PC-3 (cell line): ENCODE data around the gene TMPRSS13. TPM values are rescaled to one million over a fixed set of nuclear protein-coding genes. Genes with fewer than 3 reads are reported as not detected.

Source experiments
- ATAC-seq: fragments of 200-7000 bp; cut with Tn5 transposase; 2 replicates; pipeline ENCODE4 v1.9.1; 2020; ENCODE audit warnings: mild to moderate bottlenecking, moderate library complexity
- BruUV-seq: library from RNA; stranded (reverse); fragments of 400-500 nt; replicated peaks from 2 replicates; lab custom pipeline; 2021; lab: Mats Ljungman, UMichigan
- CTCF ChIA-PET: fragments of 300-600 bp; sonication (Branson Sonifier 250); formaldehyde crosslinking; loops from one replicate; lab custom pipeline; 2022; ENCODE audit warnings: antibody characterized with exemption; lab: Charles Lee
- POLR2A ChIA-PET: fragments of 300-600 bp; sonication (Branson Sonifier 250); formaldehyde crosslinking; loops from one replicate; lab custom pipeline; 2022; ENCODE audit warnings: antibody characterized with exemption; ENCODE audit not compliant: unreplicated experiment; lab: Charles Lee
- DNase-seq: peaks from one replicate; pipeline ENCODE4 v3.0.0-alpha.2; 2015
- H2AFZ ChIP-seq: fragments of 300-600 bp; sonication (generic); 2 replicates; pipeline ENCODE4 v1.6.0; 2016; ENCODE audit warnings: antibody characterized with exemption, low read length
- H3F3A ChIP-seq: fragments of 300-600 bp; sonication (generic); one replicate; pipeline ENCODE4 v1.6.0; 2017; ENCODE audit warnings: antibody characterized with exemption, low read length, control low read depth, mild to moderate bottlenecking; ENCODE audit not compliant: unreplicated experiment
- H3K27ac ChIP-seq: fragments of 300-600 bp; sonication (generic); 2 replicates; pipeline ENCODE4 v1.5.1; 2016; ENCODE audit warnings: mild to moderate bottlenecking, low read length
- H3K27me3 ChIP-seq: fragments of 300-600 bp; sonication (generic); 2 replicates; pipeline ENCODE4 v1.6.1; 2016; ENCODE audit warnings: low read length, mixed read lengths
- H3K36me3 ChIP-seq: fragments of 300-600 bp; sonication (generic); 2 replicates; pipeline ENCODE4 v1.6.1; 2016; ENCODE audit warnings: low read depth, mixed run types, low read length, mixed read lengths
- H3K4me1 ChIP-seq: fragments of 300-600 bp; sonication (generic); 2 replicates; pipeline ENCODE4 v1.5.1; 2016; ENCODE audit warnings: low read length; ENCODE audit not compliant: insufficient read depth
- H3K4me2 ChIP-seq: fragments of 300-600 bp; sonication (generic); 2 replicates; pipeline ENCODE4 v1.6.0; 2016; ENCODE audit warnings: low read length
- H3K4me3 ChIP-seq: fragments of 300-600 bp; sonication (generic); 2 replicates; pipeline ENCODE4 v1.5.1; 2016; ENCODE audit warnings: mild to moderate bottlenecking, low read length, mixed read lengths
- H3K79me2 ChIP-seq: fragments of 300-600 bp; sonication (generic); 2 replicates; pipeline ENCODE4 v1.6.1; 2017; ENCODE audit warnings: low read length, mixed read lengths
- H3K9ac ChIP-seq: fragments of 300-600 bp; sonication (generic); 2 replicates; pipeline ENCODE4 v1.6.0; 2016; ENCODE audit warnings: mild to moderate bottlenecking, low read length
- H3K9me2 ChIP-seq: fragments of 300-600 bp; sonication (generic); replicated peaks from 2 replicates; pipeline ENCODE4 v1.6.1; 2016; ENCODE audit warnings: mixed run types, low read length, mixed read lengths
- H3K9me3 ChIP-seq: fragments of 300-600 bp; sonication (generic); 2 replicates; pipeline ENCODE4 v1.6.1; 2016; ENCODE audit warnings: low read length, mixed read lengths
- H4K20me1 ChIP-seq: fragments of 300-600 bp; sonication (generic); 2 replicates; pipeline ENCODE4 v1.6.1; 2016; ENCODE audit warnings: low read length, mixed read lengths
- EZH2 ChIP-seq: fragments of 300-600 bp; sonication (generic); IDR thresholded peaks from one replicate; pipeline ENCODE4 v1.6.1; 2017; ENCODE audit warnings: antibody characterized with exemption, mild to moderate bottlenecking, low read length; ENCODE audit not compliant: unreplicated experiment
- EZH2phosphoT487 ChIP-seq: fragments of 300-600 bp; sonication (generic); IDR thresholded peaks from 2 replicates; pipeline ENCODE4 v1.6.1; 2018; ENCODE audit warnings: mild to moderate bottlenecking, antibody characterized with exemption, low read length, borderline replicate concordance
- intact Hi-C: fragments of 100-400 bp; cut with micrococcal nuclease; formaldehyde crosslinking; loops from 2 replicates; pipeline ENCODE4 v1.9.0; 2023
- total RNA-seq: library from RNA; depleted of rRNA; stranded (reverse); fragments of >200 nt; gene quantifications from 2 replicates; pipeline ENCODE4 v1.2.3, GENCODE V29; 2014
- TF ChIP-seq, protein P1 (sequence below): fragments of 300-600 bp; sonication (generic); conservative IDR thresholded peaks from 2 replicates; pipeline ENCODE4 v1.5.1; 2017; ENCODE audit warnings: antibody characterized with exemption, low read depth, mild to moderate bottlenecking, low read length

Gene TMPRSS13
- total RNA-seq, 1 experiment from 2014 or later, result 2.9 TPM

DNA sequence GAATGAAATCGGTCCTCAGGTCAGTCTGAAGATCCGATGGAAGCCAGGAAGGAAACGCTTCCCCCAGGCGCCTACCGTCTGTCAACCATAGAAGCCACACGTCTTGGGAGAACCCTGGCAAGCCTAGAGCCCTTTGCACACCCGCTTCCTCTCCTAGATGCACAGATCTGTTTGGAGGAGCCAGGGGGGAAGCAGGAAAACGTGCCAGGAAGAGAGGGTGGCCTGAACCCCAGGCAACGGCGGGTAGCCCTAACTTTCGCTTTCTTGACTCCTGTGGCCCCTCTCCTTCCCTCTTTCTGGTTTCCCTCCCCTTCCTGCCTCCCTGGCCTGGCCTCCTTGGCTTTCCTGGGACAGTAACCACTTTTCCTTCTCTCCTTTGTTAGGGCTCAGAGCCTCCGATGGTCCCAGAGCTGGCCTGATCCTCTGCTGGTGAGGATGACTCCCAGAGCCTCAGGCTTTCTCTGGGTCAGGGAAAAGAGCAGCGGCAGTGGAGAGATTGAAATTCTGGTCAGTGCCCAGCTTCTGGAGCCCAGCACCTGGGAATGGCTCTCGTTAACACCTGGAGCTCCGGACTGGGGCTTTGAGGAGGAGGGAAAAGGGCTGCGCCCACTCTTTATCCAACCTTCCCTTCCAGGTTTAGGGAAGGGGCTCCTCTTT lies 54.8 kb downstream of the TMPRSS13 start:
- Histone ChIP-seq H3K9me2 (no peaks in the 10 kb centered on the region), H3K36me3 (no peaks in the 10 kb centered on the region), H3F3A (no peaks in the 10 kb centered on the region), H4K20me1 (no peaks in the 10 kb centered on the region), H3K27me3 (peaks cover 100% of the 10 kb centered on the region), H2AFZ (no peak overlapping the region), H3K9ac (no peak overlapping the region), H3K79me2 (no peaks in the 10 kb centered on the region), H3K27ac (no peak overlapping the region), H3K9me3 (no peaks in the 10 kb centered on the region), H3K4me3 (no peak overlapping the region), H3K4me1 (no peaks in the 10 kb centered on the region), H3K4me2 (no peak overlapping the region)
- intact Hi-C loops, result no loop called here
- ChIA-PET POLR2A (no interaction called here), CTCF (no interaction called here)
- BruUV-seq, result no TSS peak
- ATAC-seq (no peak), DNase-seq (no peak)
- TF ChIP-seq EZH2 (no peak), EZH2phosphoT487 (no peak)
- TF ChIP-seq, protein P1, sequence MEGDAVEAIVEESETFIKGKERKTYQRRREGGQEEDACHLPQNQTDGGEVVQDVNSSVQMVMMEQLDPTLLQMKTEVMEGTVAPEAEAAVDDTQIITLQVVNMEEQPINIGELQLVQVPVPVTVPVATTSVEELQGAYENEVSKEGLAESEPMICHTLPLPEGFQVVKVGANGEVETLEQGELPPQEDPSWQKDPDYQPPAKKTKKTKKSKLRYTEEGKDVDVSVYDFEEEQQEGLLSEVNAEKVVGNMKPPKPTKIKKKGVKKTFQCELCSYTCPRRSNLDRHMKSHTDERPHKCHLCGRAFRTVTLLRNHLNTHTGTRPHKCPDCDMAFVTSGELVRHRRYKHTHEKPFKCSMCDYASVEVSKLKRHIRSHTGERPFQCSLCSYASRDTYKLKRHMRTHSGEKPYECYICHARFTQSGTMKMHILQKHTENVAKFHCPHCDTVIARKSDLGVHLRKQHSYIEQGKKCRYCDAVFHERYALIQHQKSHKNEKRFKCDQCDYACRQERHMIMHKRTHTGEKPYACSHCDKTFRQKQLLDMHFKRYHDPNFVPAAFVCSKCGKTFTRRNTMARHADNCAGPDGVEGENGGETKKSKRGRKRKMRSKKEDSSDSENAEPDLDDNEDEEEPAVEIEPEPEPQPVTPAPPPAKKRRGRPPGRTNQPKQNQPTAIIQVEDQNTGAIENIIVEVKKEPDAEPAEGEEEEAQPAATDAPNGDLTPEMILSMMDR, result no peak

DNA sequence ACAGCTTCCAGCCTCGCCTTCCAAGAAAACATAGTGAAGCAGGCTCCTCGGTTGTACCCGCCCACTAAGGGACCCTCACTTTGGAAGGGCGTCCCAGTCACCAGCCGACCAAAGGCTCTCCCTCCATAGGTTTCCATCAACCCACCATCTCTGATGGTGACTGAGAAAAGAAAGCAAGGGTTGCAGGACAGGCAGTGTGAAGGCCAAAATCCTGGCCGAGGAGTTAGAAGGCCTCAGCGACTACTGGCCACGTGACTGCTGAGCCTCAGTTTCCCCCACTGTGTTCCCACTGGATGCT lies 55.4 kb downstream of the TMPRSS13 start:
- H3F3A ChIP-seq, result no peaks in the 10 kb centered on the region
- no peaks in the 10 kb centered on the region for H3K9me3 ChIP-seq
- no peaks in the 10 kb centered on the region for H3K79me2 ChIP-seq
- no peak overlapping the region for H2AFZ ChIP-seq
- ATAC-seq, result no peak
- H4K20me1 ChIP-seq, result no peaks in the 10 kb centered on the region
- DNase-seq, result no peak
- H3K27ac ChIP-seq, result no peak overlapping the region
- no TSS peak for BruUV-seq
- no peak overlapping the region for H3K4me2 ChIP-seq
- TF ChIP-seq EZH2 (no peak), EZH2phosphoT487 (no peak)
- TF ChIP-seq, protein P1, result no peak
- no peak overlapping the region for H3K4me3 ChIP-seq
- intact Hi-C loops, result no loop called here
- no peak overlapping the region for H3K9ac ChIP-seq
- H3K9me2 ChIP-seq, result no peaks in the 10 kb centered on the region
- CTCF ChIA-PET, result no interaction called here
- no peaks in the 10 kb centered on the region for H3K36me3 ChIP-seq
- H3K27me3 ChIP-seq, result peaks cover 100% of the 10 kb centered on the region
- POLR2A ChIA-PET, result no interaction called here
- no peaks in the 10 kb centered on the region for H3K4me1 ChIP-seq

DNA sequence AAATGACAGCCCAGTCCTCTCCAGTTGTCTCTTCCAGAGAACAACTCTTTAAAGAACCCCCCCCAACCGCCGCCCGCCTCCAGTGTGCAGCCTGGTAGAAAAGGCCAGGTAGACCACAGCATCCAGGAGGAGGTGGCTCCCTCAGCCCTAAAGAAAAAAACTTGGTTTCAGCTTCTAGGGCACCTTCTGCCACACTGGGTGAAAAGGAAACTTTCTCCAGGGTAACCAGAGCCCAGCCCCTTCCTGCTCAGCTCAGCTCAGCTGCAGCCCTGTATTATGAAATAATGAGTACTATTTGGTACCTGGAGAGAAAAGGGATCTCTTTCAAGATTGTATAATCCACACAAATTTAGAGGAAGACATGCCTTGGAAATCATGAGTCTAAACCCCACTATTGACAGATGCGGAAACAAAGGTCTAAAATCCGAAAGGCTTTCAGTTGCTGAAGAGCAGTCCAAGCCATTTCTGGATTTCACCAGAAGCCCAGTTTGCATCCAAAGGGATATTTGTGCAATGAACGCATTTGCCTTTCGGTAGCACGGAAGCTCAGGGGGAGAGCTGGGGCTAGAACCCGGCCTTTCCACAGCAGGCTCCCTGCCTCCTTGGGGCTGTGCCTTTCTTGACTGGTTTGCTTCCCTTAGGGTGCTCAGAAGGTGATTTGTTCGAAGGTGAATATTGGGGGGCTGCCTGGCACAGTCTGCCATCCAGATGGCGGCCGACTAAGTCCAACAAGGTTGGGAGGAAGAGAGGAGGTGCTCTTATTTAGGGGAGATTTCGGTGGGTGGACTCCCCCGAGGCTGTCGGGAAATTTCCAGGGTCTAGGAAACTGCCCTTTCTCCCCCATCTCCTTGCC lies 56.0 kb downstream of the TMPRSS13 start:
- Histone ChIP-seq H3K4me1 (no peaks in the 10 kb centered on the region), H3K79me2 (no peaks in the 10 kb centered on the region), H3K27me3 (peaks cover 100% of the 10 kb centered on the region), H3K9me3 (no peaks in the 10 kb centered on the region), H4K20me1 (no peaks in the 10 kb centered on the region), H3K36me3 (no peaks in the 10 kb centered on the region), H3K4me2 (no peak overlapping the region), H3K27ac (no peak overlapping the region), H3K9me2 (no peaks in the 10 kb centered on the region), H3F3A (no peaks in the 10 kb centered on the region), H3K9ac (no peak overlapping the region), H2AFZ (no peak overlapping the region), H3K4me3 (no peak overlapping the region)
- DNase-seq, result no peak
- intact Hi-C loops, result no loop called here
- CTCF ChIA-PET, result no interaction called here
- no peak for ATAC-seq
- BruUV-seq, result no TSS peak
- POLR2A ChIA-PET, result no interaction called here
- no peak for TF ChIP-seq EZH2
